ENCODE measurements around the gene AP1B1.
"Not testable (repeated sequence)": the region's sequence is repeated elsewhere in the genome, so short reads cannot be mapped to it uniquely, and the experiment has no call there.

Gene AP1B1

GRCh38 chr22:29387921-29388758, at the start of gene AP1B1:
Gene AP1B1 (minus strand): TSS chr22:29388570. CDS start chr22:29367243, 21,327 bp downstream.
- DNase-seq (ENCODE audit: low read depth in 2 of 2), result peak; percentile 90 to 96

- DNase-seq (ENCODE audit: low read depth in 2 of 2), result no peak
Observed at GRCh38 chr22:29435236-29436136, 47.1 kb upstream of the AP1B1 start.

GRCh38 chr22:29434288-29434687, 45.9 kb upstream of the AP1B1 start:
- DNase-seq (ENCODE audit: low read depth in 2 of 2), result no peak

GRCh38 chr22:29433856-29434255, 45.5 kb upstream of the AP1B1 start:
- DNase-seq (ENCODE audit: low read depth in 2 of 2), result no peak

GRCh38 chr22:29431986-29432385, 43.6 kb upstream of the AP1B1 start:
- no peak for DNase-seq (ENCODE audit: low read depth in 2 of 2)

- DNase-seq (ENCODE audit: low read depth in 2 of 2), result no peak
Observed at GRCh38 chr22:29427176-29427760, 38.9 kb upstream of the AP1B1 start.

GRCh38 chr22:29426476-29426875, 38.1 kb upstream of the AP1B1 start:
- no peak for DNase-seq (ENCODE audit: low read depth in 2 of 2)

- not testable (repeated sequence) for DNase-seq (ENCODE audit: low read depth in 2 of 2)
Observed at GRCh38 chr22:29418704-29419103, 30.3 kb upstream of the AP1B1 start.

GRCh38 chr22:29414951-29415591, 26.7 kb upstream of the AP1B1 start:
- peak; percentile 28 to 33 for DNase-seq (ENCODE audit: low read depth in 2 of 2)

GRCh38 chr22:29412772-29413171, 24.4 kb upstream of the AP1B1 start:
- peak in 1 of 2 experiments; percentile 10 for DNase-seq (ENCODE audit: low read depth in 2 of 2)

- not testable (repeated sequence) for DNase-seq (ENCODE audit: low read depth in 2 of 2)
Observed at GRCh38 chr22:29411569-29412211, 23.3 kb upstream of the AP1B1 start.

- DNase-seq (ENCODE audit: low read depth in 2 of 2), result no peak
Observed at GRCh38 chr22:29408940-29409339, 20.6 kb upstream of the AP1B1 start.

- not testable (repeated sequence) for DNase-seq (ENCODE audit: low read depth in 2 of 2)
Observed at GRCh38 chr22:29401538-29401937, 13.2 kb upstream of the AP1B1 start.

GRCh38 chr22:29400576-29400975, 12.2 kb upstream of the AP1B1 start:
- DNase-seq (ENCODE audit: low read depth in 2 of 2), result no peak

GRCh38 chr22:29397791-29398190, 9.4 kb upstream of the AP1B1 start:
- no peak for DNase-seq (ENCODE audit: low read depth in 2 of 2)

GRCh38 chr22:29396126-29396525, 7.8 kb upstream of the AP1B1 start:
- DNase-seq (ENCODE audit: low read depth in 2 of 2), result no peak

- peak; percentile 33 to 54 for DNase-seq (ENCODE audit: low read depth in 2 of 2)
Observed at GRCh38 chr22:29394931-29395581, 6.7 kb upstream of the AP1B1 start.

GRCh38 chr22:29393019-29393608, 4.7 kb upstream of the AP1B1 start:
- DNase-seq (ENCODE audit: low read depth in 2 of 2), result no peak

- DNase-seq (ENCODE audit: low read depth in 2 of 2), result no peak
Observed at GRCh38 chr22:29391546-29391945, 3.2 kb upstream of the AP1B1 start.

- no peak for DNase-seq (ENCODE audit: low read depth in 2 of 2)
Observed at GRCh38 chr22:29390270-29390669, 1.9 kb upstream of the AP1B1 start.
